ENCODE measurements around the gene BBS2.
"Not testable (repeated sequence)": the region's sequence is repeated elsewhere in the genome, so short reads cannot be mapped to it uniquely, and the experiment has no call there.

BBS2 gene

DNA sequence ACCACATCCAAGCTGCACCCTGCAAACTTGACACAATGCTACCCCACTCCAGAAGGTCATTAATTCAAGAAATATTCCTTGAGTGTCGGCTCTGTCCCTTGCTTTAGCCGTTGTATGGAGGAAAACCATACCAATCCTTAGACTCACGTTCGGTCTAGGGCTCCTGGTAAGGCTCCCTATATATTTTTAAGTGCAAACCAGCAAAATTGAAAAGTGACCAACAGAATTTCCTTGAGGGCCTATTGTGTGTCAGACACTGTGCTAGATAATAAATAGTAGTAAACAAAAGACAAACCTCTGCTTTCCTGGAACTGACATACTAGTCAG is 390 bp upstream of the BBS2 start:
- FAIRE-seq = no peak

DNA sequence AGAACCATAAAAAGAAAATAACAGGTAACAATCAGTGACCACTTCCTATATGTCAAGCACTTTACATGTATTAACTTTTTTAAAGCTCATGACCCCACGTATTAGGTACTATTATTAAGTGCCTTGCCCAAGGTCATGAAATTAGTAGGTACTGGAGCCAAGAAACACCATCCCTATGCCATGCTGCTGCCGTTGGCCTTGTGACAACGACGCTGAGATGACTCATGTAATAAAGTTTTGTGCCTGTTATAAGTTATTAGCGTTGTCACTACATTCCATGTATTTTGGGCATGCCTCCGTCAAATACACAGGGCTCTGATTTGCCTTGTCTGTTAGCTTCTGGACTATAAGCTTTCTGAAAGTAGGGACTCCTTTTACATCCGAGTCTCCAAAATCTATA is 1.4 kb downstream of the BBS2 start:
- no peak for FAIRE-seq

DNA sequence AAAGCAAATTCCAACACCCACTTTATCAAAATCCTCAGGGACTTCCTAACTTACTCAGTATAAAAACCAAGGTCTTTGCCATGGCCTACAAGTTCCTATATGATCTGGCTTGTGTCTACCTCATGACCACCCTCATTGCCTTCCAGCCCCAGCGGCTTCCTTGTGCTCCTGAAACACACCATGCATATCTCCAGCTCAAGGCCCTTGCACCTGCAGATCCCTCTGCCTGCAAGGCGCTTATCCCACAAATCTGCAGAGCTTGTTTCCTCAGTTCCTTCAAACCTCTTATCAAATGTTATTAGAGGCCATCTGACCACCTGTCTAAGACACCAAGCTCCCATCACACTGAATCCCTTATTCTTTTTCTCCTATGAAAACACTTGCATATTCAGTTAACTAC is 2.6 kb downstream of the BBS2 start:
- no peak for FAIRE-seq

DNA sequence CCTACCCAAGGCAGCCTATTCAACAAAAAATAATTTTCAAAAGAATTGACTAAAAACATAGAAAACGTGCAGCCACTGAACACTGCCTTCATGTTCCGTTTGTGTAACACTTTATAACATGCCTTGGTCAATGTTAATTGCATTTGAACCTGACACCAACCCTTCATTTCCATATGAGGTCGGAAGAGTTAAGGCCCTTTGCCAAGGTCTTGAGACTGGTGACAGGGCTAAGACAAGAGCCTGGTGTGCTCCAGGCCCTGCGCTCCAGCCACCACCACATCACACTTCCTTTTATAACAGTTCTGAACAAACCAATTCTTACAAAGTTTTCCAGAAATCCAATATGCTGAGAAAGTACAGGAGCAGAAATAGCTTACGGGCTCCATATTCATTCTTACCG is 4.2 kb downstream of the BBS2 start:
- no peak for FAIRE-seq

DNA sequence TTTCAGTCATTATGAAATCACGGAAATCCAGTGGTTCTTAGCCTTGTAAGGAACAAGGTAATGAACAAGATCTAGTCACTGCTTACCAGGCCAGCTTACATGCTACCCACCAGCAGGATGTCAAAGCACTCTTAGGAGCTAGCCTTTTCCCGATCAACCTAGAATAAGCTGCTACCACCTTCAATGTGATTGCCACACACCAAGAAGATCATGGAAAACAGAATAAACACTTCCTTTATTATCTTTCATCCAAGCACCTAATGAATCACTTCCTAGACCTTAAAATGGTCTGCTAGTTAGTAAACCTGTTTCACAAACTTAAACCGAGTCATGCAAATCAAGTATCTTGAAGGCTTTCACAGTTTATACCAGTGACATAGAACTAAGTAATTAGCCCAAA is 5.0 kb downstream of the BBS2 start:
- FAIRE-seq = no peak

DNA sequence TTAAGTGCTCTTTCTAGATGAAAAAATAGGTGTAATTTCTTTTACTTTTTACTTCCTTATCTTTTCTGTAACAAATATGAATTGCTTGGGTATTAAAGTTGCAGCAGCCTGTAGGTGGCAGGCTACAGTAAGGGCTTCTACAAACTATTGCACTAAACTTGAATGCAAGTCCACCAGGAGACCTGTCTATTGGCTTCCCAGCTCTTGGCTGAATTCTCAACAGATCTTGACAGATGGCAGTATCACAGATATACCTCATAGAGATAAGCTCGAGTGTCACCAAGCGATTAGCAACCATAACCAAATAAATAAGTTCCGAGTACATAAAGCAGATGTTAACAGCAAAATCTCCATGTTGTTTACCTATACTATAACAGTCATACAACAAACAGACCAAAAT is 5.9 kb downstream of the BBS2 start:
- no peak for FAIRE-seq

DNA sequence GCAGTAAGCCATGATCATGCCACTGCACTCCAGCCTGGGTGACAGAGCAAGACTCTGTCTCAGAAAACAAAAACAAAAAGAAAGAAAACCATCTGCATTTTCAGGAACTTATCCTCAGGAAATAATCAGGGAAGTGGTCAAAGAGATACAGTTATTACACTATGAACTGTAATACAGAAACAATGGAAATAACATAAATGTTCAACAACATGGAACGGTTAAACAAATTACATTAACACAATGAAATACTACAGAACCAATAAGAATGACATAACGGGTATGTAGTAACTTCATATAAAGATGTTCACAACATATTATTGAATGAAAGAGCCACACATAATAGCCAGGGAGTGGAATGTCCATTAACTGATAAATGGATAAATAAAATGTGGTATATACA is 6.7 kb downstream of the BBS2 start:
- FAIRE-seq = no peak

DNA sequence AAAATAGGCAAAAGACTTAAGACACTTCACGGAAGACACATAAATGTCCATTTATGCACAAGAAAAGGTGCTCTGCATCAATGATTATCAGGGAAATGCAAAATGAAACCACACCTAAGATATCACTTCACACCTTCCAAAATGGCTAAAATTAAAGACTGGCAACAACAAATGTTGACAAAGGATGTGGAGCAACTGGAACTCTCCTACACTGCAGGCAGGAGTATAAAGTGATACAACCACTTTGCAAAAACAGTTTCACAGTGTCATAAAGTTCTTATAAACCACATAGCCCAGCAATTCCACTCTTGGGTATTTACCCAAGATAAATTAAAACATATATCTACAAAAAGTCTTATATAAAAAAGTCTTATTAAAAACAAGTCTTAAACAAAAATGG is 7.8 kb downstream of the BBS2 start:
- FAIRE-seq = no peak

DNA sequence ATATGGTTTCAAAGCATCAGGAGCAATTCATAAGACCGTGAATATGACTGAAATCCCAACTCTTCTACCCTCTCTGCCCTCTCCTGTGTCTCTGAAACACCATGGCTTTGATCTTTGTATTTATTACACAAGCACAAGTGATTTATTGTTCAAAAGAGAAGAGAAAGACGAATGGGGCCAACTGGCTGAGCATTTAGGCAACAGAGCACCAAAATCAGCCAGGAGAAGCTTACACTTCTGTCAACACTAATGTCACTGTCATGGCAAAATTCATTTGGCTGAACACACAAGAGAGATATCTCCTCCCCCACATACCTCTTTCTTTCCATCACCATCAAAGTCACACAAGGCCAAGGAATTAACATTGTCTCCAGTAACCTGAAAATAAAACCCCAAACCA is 9.3 kb downstream of the BBS2 start:
- FAIRE-seq = no peak

DNA sequence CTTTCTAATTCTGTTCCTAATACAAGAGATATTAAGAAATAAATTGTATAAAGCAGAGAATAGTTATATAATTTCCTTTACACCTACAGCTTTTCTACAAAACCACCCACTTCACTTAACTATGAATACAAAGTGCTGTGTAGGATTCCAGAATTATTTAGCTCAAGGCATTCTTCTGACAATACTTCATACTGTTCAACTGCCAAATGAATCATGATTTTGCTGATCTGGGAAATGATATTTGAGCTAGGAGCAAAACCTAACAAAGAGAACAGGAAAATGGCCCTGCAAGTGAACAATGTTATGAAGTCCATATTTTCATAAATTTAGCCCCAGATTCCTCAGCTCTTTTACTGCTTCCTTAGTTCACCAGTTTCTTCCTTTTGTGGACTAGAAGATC is 12.9 kb downstream of the BBS2 start:
- no peak for FAIRE-seq

DNA sequence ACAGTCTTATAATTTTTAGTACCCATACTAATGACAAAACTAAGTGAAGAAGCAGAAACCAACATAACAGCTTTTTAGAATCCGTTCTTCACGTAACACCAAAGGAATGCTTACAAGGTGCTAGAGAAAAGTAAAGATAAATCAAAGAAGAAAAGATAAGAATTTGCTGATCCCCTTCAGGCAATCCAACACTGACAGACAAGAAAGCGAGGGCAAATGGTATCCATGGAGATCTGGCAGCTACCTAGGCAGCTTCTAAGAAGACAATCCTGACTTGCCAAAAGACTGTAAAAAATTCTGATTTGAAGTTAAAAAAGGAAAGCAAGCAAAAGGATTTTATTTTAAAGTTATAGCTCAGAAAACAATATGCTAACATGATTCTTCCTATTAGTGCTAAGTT is 14.6 kb downstream of the BBS2 start:
- no peak for FAIRE-seq

DNA sequence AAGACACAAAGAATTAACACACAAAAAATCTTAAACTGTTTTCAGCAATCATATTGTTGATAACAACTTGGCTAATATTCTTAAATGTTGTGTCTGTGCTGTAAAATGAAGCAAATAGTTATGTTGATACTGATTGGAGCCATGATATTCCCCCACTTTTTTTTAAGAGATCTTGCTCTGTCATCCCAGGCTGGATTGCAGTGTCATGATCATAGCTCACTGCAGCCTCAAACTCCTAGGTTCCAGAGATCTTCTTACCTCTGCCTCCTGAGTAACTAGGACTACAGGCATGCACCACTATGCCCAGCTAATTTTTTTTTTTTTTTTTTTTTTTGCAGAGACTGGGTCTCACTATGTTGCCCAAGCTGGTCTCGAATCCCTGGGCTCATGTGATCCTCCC is 26.0 kb downstream of the BBS2 start:
- FAIRE-seq = no peak

DNA sequence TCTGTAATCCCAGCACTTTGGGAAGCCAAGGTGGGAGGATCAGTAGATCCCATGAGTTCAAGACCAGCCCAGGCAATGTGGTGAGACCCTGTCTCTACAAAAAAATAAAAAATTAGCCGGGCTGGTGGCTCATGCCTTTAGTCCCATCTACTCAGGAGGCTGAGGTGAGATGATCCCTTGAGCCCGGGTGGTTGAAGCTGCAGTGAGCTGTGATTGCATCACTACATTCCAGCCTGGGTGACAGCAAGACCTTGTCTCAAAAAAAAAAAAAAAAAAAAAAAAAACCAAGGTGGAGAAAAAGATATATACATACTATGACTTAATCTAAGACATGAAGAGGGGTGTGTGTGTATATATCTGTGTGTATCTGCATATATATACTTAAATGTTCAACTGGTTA is 26.7 kb downstream of the BBS2 start:
- no peak for FAIRE-seq

DNA sequence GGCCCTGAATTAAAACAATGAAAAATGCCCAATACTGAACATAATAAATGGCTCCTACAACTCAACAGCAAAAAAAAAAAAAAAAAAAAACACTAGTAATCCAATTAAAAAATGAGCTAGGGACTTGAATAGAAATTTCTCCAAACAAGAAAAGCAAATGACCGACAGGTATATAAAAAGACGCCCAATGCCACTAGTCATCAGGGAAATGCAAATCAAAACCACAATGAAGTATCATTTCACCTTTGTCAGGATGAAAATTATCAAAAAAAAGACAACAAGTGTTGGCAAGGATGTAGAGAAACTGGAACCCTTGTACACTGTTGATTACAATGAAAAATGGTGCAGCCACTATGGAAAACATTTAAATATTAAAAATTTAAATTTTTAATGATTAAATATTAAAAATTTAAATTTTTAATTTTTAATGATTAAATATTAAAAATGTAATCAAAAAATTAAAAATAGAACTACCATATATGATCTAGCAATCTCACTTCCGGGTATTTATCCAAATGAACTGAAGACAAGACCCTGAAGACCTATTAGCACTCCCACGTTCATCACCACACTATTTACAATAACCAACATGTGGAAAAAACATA is 28.1 kb downstream of the BBS2 start:
- FAIRE-seq = no peak

DNA sequence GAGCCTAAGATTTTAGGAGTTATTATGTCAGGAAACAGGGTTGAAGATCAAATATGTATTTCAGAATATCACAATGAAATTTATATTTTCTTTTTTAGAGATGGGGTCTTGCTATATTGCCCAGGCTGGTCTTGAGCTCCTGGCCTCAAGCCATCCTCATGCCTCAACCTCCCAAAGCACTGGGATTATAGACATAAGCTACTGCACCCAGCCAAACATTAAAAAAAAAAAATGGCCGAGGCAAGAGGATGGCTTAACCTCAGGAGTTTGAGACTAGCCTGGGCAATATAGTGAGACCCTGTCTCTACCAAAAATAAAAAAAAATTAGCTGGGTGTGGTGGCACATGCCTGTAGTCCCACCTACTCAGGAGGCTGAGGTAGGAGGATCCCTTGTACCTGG is 31.0 kb downstream of the BBS2 start:
- not testable (repeated sequence) for FAIRE-seq

DNA sequence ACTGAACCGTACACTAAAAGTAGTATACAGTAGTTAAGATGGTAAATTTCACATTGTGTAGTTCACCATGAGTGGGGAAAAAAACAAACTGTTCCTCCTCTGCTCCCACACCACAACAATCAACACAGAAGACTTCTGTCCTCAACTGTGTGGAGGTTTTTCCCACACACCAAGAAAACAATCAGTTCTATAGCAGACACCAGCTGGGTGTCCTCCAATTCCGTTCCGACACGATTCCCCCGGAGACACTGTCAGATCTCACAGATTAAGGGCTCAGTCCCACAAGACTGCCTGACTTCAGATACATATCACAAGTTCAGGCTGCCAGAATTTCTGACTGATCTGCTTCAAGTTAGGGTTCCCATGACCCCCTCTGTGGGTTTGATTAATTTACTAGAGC is 31.8 kb downstream of the BBS2 start:
- FAIRE-seq = no peak

DNA sequence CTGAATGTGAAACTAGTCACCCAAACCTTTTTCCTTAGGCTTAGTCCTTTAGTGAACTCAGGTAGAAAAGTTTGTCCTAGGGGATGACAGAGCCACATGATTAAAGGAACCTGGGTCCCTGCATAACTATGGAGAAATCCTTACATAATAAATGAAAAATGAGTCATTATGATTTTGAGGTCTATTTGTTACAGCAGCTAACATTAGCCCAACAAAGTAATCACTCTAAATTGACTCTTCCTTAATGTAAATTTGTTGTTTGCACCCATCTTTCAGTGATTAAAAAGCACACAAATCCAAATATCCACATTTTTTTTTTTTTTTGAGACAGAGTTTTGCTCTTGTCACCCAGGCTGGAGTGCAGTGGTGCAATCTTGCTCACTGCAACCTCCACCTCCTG is 36.4 kb downstream of the BBS2 start:
- FAIRE-seq = no peak

DNA sequence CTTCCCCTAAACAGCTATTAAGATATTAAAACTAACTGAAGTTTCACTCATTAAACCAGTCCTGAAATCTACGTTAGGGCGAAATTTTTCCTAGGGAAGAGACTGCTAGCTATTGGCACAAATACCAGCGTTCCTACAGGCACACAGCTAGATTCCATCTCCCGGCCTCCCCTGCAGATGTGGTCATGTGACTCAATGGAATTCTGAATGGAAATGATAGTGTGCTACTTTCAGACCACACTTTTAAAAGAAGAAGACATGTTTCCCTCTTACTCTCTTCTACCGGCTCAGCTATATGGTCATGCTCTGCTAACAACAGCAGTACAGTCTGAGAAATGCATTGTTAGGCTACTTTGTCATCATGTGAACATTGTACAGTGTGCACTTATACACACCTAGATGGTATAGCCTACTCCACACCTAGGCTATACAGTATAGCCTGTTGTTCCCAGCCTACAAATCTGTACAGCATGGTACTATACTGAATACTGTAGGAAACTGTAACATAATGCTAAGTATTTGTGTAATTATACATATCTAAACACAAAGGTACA is 37.1 kb downstream of the BBS2 start:
- no peak for FAIRE-seq

DNA sequence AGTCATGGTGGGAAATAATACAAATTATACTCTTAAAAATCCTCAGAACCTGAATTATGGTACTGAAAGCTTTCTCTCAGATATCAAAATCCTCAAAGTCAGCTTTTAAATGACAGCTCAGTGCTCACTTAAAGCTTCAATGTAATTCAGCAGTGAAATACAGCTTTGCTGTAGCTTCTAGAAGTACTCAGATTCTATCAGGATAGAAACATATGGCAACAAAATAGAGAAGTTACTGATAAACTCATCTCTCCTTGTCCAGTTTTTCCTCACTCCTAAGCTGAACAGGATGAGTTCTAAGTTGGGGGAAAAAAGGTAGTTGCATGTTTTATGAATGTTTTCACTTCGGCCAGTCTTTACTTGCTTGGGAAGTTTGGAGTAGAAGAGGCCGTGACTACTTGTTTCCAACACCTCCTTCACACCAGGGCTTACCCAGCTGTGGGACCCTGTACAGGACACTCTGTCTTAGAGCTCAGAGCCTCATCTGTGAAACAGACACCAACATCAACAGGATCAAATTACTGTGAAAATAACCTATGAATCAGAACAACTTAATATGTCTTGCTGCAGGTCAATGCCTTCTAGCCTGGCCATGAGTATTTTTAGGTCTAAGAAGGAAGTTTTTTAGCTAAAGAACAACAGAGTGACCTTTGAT is 38.2 kb downstream of the BBS2 start:
- FAIRE-seq = no peak

DNA sequence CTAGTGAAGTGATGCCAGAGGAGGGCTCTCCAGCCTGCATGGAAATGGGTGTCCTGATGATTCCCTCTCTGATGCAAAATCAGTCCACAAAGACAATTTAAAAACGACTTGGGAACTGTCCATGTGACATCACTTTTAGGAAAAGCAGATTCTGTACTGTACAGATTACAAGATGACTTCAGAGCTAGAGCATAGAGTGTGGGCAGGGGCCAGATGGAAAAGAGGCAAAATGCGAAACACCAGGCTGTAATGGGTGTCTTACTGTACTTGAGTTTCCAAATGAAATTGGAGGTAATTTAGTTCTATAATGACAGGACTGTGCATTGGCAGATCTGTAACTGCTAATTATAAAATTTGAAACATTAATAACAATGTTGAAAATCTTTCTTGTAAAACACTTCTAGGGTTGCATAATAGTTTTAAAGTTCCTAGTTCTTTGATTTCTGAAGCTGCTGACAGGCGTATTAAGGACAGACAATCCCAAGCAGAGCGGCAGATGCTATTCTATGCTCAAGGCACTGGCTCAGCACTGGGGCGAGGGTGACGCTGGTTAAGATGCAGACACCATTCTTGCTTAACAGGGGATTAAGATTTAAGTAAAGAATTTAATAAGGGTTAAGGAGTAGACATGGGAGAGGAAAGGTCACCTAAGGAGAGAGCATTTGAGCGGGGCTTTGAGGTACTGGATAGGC is 38.9 kb downstream of the BBS2 start:
- no peak for FAIRE-seq

DNA sequence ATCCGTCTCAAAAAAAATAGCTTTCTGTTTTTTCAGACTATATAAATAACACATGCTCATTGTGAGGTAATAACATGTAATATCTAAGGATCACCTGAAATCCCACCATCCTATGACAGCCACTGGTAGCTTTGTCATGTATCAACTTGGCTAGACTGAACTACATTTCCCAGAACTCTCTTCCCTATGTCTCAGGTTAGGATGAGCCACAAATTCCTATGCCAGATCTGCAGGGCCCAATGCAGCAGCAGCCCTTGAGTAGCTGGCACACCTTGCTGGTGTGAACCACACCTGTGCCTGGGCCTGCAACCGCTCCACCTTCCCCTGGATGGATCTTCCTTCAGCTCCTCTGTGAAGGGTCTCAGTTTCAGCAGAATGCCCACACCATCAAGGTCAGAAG is 40.4 kb downstream of the BBS2 start:
- FAIRE-seq = no peak

DNA sequence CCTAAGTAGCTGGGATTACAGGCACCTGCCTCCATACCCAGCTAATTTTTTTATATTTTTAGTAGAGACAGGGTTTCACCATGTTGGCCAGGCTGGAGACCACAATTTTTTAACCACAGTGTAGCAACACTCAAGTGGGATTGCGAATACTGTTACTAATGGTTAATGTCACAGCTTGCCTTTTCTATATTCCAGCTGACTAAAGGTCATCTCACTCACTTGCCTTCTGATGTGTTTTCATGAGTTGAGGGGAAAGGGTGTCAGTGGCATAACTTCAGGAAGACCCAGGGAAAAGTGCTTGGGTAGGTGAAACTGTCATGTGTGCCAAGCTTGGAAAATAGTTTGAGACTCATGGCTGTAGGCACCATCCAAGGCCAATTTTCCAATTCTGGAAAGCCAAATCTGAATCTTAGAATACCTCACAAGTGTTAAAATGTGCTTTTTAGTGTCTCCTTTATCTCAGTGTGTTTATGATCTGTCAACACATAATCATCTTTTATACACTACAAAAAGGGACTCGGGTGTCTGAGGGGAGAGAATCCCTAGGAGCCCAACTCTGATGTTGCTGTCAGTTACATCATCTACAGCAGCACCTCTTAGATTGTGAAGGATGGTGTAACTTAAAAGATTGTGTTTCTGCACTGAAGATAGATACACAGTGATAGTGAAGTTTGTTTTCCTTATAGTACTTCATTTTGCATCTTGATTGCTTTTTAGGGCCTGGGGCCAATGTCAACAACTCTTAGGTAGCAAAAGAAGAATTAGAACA is 41.4 kb downstream of the BBS2 start:
- FAIRE-seq = no peak

DNA sequence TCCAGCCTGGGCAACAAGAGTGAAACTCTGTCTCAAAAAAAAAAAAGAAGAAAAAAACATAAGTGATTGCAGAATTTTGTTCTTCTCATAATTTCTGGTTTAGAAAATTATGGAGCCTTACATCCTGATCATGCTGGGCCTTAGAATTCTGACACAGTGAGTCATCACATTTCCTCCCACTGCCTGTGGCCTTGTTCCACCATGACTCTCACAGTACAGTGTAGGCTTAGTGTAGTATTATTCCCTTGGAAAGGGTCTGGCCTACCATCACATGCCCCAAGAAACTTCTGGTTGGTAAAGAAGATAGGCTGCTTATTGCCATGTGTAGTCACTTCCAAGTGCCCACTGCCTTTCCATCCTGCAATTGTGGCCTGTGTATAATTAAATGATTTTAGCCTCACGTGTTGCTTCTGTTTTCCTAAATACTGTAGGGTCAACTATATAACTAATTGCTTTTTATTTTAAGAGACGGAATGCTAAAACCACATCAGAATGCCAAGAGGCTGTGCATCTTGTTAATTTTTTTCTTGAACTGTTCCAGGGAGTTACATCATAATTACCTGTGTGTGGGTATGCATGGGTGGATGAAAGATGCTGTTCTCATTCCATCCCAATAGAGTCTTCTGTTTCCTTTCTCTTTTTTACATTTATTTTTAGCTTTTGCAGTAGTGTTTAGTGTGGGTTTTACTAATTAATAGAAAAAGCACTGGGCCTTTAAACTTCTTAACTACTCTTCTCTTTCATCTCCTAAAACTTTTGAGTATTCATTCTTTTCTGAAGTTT is 42.5 kb downstream of the BBS2 start:
- FAIRE-seq = no peak

Measured in colon (tissue), 2 donors.